ENCODE measurements around the gene ITGB3BP. TPM values are rescaled to one million over a fixed set of nuclear protein-coding genes. Genes with fewer than 3 reads are reported as not detected.

The ITGB3BP gene
- total and polyA plus RNA-seq, 2 of the 4 experiments (the other 2 are of a cell fraction) = 8.1 to 11.9 TPM

DNA sequence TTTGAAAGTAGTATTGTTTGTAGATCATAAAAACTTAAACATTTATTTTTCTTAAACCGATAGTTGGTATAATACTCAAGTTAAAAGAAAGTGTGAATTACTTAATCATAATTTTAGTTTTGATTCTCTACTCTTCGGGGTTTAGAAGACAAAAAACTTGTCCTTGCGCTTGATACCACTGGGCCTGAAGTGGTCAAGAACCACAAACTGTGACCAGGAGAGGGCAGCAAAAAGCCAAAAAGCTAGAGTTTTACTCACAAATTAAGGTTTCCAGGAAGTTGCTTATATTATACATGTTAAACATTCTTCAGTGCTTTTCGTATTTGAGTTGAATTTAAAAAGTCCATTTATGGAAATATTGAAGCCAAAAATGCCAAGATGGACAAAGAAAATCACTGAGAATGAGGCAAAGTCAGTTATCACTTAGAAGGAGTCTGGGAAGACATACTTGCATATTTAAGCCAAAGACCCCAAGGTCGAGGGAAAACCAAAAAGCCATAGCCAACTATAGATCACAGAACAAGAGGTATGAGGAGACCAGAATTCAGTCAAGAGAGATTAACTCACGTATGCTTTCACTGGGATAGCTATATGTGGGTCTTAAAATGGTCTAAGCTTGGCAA, 34.5 kb upstream of the ITGB3BP start:
- BruUV-seq (replicated peaks) = no TSS peak
- peak; percentile 94 for ATAC-seq (ENCODE audit: low read depth)
- CTCF ChIA-PET = interaction anchor here (0.6 to 1.8 kb wide), 8 partner anchors 10 to 678 kb away, joined by 3 to 9 read pairs (median 4); no protein-coding TSS in a partner anchor

More for the DNA sequence above, 34.5 kb upstream of the ITGB3BP start:
- TF ChIP-seq, protein P1, sequence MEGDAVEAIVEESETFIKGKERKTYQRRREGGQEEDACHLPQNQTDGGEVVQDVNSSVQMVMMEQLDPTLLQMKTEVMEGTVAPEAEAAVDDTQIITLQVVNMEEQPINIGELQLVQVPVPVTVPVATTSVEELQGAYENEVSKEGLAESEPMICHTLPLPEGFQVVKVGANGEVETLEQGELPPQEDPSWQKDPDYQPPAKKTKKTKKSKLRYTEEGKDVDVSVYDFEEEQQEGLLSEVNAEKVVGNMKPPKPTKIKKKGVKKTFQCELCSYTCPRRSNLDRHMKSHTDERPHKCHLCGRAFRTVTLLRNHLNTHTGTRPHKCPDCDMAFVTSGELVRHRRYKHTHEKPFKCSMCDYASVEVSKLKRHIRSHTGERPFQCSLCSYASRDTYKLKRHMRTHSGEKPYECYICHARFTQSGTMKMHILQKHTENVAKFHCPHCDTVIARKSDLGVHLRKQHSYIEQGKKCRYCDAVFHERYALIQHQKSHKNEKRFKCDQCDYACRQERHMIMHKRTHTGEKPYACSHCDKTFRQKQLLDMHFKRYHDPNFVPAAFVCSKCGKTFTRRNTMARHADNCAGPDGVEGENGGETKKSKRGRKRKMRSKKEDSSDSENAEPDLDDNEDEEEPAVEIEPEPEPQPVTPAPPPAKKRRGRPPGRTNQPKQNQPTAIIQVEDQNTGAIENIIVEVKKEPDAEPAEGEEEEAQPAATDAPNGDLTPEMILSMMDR (conservative IDR thresholded peaks at IDR 0.05; ENCODE audit: low read depth, low read length) = peak; percentile 60
- TF ChIP-seq RAD21 (IDR thresholded peaks at IDR 0.05; ENCODE audit: low read length) (peak; percentile 46), MAFK (IDR thresholded peaks at IDR 0.05; ENCODE audit: low read depth, low read length) (no peak), SMC3 (IDR thresholded peaks at IDR 0.05; ENCODE audit: low read depth, low read length) (peak; percentile 29; the same call in 1 of the 2 replicates)
- Histone ChIP-seq H2BK120ac (ENCODE audit: low read depth, low read length) (peak overlapping the region; percentile 32), H2BK5ac (ENCODE audit: low read depth, low read length, poor library complexity, severe bottlenecking) (peak overlapping the region; percentile 41), H2AFZ (replicated peaks; ENCODE audit: low read length, poor library complexity) (no peak overlapping the region), H3K9me1 (ENCODE audit: insufficient read depth, low read length) (peaks cover 3% of the 10 kb centered on the region; the same call in 1 of the 2 replicates), H2AK5ac (ENCODE audit: low read depth, low read length) (no peak overlapping the region), H3K79me1 (ENCODE audit: low read depth in 1 of 2, low read length in 2 of 2) (no peaks in the 10 kb centered on the region), H3K27me3 (ENCODE audit: control insufficient read depth, insufficient read depth, low read length) (no peaks in the 10 kb centered on the region), H3K18ac (ENCODE audit: low read depth, low read length) (peak overlapping the region; percentile 63; the same call in 1 of the 2 replicates), H3K23ac (ENCODE audit: low read depth, low read length) (no peak overlapping the region), H3K9ac (ENCODE audit: low read depth, low read length) (no peak overlapping the region), H3K4me1 (ENCODE audit: control insufficient read depth, insufficient read depth, low read length) (peaks cover 5% of the 10 kb centered on the region; the same call in 1 of the 2 replicates), H3K4me3 (ENCODE audit: insufficient read depth, low read depth, low read length) (no peak overlapping the region), H4K20me1 (ENCODE audit: insufficient read depth, low read length) (no peaks in the 10 kb centered on the region), H2AK9ac (replicated peaks; ENCODE audit: low read depth, low read length, poor library complexity) (no peak overlapping the region), H3K4me2 (ENCODE audit: low read depth, low read length) (peak overlapping the region; percentile 39), H3K36me3 (ENCODE audit: control insufficient read depth, insufficient read depth, low read length) (no peaks in the 10 kb centered on the region), H2BK15ac (ENCODE audit: low read depth, low read length) (peak overlapping the region; percentile 62; the same call in 1 of the 3 replicates), H3K9me3 (ENCODE audit: control insufficient read depth, insufficient read depth, low read length) (no peaks in the 10 kb centered on the region), H4K5ac (ENCODE audit: low read depth, low read length) (peak overlapping the region; percentile 95), H3K27ac (ENCODE audit: insufficient read depth, low read length) (peak overlapping the region; percentile 65; the same call in 1 of the 2 replicates), H4K8ac (ENCODE audit: low read depth in 2 of 2, low read length in 2 of 2) (peak overlapping the region; percentile 35 to 90), H4K91ac (ENCODE audit: insufficient read depth, low read depth, low read length) (peak overlapping the region; percentile 8; the same call in 1 of the 2 replicates), H3K14ac (replicated peaks; ENCODE audit: low read depth, low read length) (no peak overlapping the region), H3K4ac (ENCODE audit: low read depth, low read length) (no peak overlapping the region), H3K56ac (ENCODE audit: extremely low read depth, insufficient read depth, low read length) (no peak overlapping the region), H2BK20ac (ENCODE audit: low read depth, low read length) (peak overlapping the region; percentile 60)
- WGBS, 2 experiments (ENCODE audit: extremely low coverage in 2 of 2, insufficient read length in 1 of 2) = no CpG with 5 or more reads among the region's 6 CpGs
- POLR2A ChIA-PET (ENCODE audit: unreplicated experiment) = no interaction called here
- in situ Hi-C loops (cut with MboI; ENCODE audit: low sequenced_read_pairs) = no loop called here
- DNase-seq = peak; percentile 67
- intact Hi-C loops (cut with micrococcal nuclease) = loop anchor here (1.0 kb wide), 1 partner anchor 689 kb away; no protein-coding TSS in a partner anchor
- dilution Hi-C loops (cut with HindIII; ENCODE audit: low sequenced_read_pairs, unreplicated experiment) = no loop called here
